ENCODE measurements around the gene CCNL1.

The CCNL1 gene

GRCh38 chr3:157136647-157137387, 23.1 kb downstream of the CCNL1 start:
- TF ChIP-seq CTCF (conservative IDR thresholded peaks at IDR 0.05) (no peak), ZFX (IDR thresholded peaks at IDR 0.05) (no peak)
- H3K27ac ChIP-seq, result peak overlapping the region; percentile 29

GRCh38 chr3:157135671-157136396, 24.1 kb downstream of the CCNL1 start:
- H3K27ac ChIP-seq, result peak overlapping the region; percentile 14; the same call in 1 of the 2 replicates
- TF ChIP-seq ZFX (IDR thresholded peaks at IDR 0.05) (no peak), CTCF (conservative IDR thresholded peaks at IDR 0.05) (no peak)

- TF ChIP-seq CTCF (conservative IDR thresholded peaks at IDR 0.05), result no peak
- TF ChIP-seq ZFX (IDR thresholded peaks at IDR 0.05), result no peak
- H3K27ac ChIP-seq, result peak overlapping the region; percentile 59
Observed at GRCh38 chr3:157134620-157135191, 25.2 kb downstream of the CCNL1 start.

GRCh38 chr3:157133434-157134320, 26.3 kb downstream of the CCNL1 start:
- TF ChIP-seq CTCF (conservative IDR thresholded peaks at IDR 0.05), result no peak
- no peak for TF ChIP-seq ZFX (IDR thresholded peaks at IDR 0.05)
- H3K27ac ChIP-seq, result peak overlapping the region; percentile 59

GRCh38 chr3:157132936-157133335, 27.0 kb downstream of the CCNL1 start:
- TF ChIP-seq CTCF (conservative IDR thresholded peaks at IDR 0.05), result no peak
- no peak overlapping the region for H3K27ac ChIP-seq

GRCh38 chr3:157132341-157132740, 27.6 kb downstream of the CCNL1 start:
- TF ChIP-seq CTCF (conservative IDR thresholded peaks at IDR 0.05), result no peak
- no peak for TF ChIP-seq ZFX (IDR thresholded peaks at IDR 0.05)
- H3K27ac ChIP-seq, result no peak overlapping the region
